Activated T-cell treated with anti-CD3 and anti-CD28 coated beads for 24 hours (primary cell): ENCODE data around the gene SGMS1.
"Not testable (repeated sequence)": the region's sequence is repeated elsewhere in the genome, so short reads cannot be mapped to it uniquely, and the experiment has no call there.

Source experiments
- DNase-seq: peaks from one replicate; pipeline ENCODE4 v3.0.0-alpha.2; 2020; ENCODE audit warnings: low read depth

The SGMS1 gene

GRCh38 chr10:50623663-50624412 lies at the start of gene SGMS1:
Gene SGMS1 (minus strand): TSS chr10:50623956. CDS start chr10:50344114, 279,842 bp downstream.
- peak; percentile 74 for DNase-seq

GRCh38 chr10:50672152-50672551 lies 48.4 kb upstream of the SGMS1 start:
- not testable (repeated sequence) for DNase-seq

DNA sequence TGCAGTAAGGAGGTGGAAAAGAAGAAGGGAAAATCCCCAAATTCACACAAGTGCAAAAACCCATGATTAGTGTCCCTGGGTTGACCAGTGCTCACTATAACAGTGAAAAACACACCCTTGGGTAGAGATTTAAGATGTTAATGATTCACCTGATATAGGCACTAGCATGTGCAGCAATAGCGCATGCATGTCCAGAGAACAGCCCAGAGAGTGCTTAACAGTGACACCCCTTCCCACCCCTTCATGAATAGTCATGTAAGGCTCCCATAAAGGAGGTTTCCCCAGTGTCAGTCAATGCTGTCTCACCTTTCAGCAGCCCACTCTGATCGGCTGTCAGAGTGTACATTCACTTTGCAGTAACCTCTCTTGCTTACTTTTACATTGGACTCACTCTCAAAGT lies 47.9 kb upstream of the SGMS1 start:
- not testable (repeated sequence) for DNase-seq

- DNase-seq: not testable (repeated sequence)
These were observed 46.2 kb upstream of the SGMS1 start for GRCh38 chr10:50669957-50670356.

DNA sequence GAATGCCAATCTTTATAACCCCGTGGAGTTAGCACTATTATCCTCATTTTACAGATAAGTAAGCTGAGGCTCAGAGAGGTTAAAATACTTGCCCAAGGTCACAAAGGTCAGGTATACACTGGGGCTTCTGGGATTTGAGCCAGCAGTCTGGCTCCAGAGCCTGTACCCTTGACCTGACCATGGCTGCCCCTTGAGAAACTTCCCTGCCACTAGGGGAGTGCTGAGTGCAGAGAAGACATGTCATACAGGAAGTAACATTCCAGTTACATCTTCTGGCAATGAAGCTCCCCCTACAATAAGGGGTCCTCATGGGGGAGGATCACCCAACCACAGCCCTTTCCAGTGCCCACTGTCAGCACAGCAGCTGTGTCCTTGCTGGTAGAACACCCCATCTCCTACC lies 43.6 kb upstream of the SGMS1 start:
- DNase-seq: not testable (repeated sequence)

- DNase-seq: not testable (repeated sequence)
These were observed 38.7 kb upstream of the SGMS1 start for GRCh38 chr10:50662420-50662819.

DNA sequence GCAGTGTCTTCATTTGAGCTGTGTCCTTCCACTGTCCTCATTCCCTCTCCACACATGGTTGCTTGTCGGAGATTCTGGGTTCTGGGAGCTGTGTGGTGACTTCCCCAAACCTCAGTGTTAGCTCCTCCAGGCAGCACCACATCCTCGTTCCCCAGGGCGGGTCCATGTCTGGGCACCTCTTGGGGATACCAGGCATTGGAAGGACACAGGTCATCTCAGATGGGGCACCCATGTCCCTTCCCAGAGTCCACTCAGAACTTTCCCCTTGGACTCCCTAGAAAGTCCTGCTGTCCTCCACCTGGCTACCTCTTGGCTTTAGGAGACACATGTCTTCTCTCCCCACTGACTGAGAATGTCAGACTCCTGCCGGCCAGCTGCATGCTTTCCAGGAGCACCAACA lies 37.8 kb upstream of the SGMS1 start:
- not testable (repeated sequence) for DNase-seq

DNA sequence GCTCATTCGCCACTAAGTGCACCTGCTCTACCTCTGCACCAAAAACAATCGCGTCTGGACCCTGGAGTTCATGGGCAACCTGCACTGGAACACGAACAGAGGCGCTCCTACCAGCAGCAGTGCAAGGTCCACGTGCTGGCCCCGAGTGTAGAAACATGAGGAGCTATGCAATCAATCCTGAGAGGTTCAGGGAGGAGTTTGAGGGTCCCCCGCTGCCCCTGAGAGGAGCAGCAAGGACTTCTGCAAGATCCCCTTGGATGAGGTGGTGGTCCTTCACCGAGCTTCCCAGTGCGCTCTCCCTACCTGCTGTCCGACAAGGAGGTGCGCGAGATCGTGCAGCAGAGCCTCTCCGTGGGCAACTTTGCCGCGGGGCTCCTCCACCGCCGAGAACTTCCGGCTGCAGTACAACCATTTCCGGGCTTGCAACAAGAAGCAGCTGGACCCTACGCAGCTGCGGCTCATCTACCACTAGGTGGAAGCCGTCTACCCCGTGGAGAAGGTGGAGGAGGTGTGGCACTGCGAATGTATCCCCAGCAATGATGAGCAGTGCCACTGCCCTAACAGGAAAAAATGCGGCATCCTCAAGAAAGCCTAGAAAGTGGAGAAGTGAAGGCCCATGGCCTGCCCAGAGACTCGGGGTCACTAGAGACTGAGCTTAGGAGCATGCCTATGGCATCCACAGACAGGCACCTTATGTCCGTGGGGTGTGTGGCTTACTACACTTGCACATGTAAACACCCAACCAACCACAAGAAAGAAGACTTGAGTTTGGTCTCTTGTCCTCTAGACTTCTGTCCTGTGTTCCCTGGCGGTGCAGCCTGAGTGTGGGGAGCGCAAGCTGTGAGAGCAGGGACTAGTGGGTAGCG lies 36.3 kb upstream of the SGMS1 start:
- peak; percentile 30 for DNase-seq

GRCh38 chr10:50659016-50659864 lies 35.5 kb upstream of the SGMS1 start:
- DNase-seq: not testable (repeated sequence)

GRCh38 chr10:50658165-50658564 lies 34.4 kb upstream of the SGMS1 start:
- no peak for DNase-seq

DNA sequence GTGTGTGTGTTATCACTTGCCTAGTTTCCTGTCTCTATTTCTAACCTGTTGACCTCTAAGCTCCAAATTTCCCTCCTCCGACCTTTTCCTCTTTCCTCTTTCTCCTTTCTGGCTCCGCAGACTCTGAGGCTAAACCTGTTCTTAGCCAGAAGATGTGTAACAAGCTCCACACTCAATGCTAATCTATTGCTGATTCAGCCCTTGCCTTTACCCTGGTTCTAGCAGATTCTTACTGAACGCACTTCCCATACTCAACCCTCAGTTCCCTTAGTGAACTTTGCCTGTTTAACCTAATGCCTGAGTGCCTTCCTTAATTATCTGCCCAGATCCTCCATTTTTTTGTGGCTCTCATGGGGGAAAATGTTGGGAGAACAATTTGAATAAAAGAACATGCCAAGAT lies 30.0 kb upstream of the SGMS1 start:
- DNase-seq: no peak

DNA sequence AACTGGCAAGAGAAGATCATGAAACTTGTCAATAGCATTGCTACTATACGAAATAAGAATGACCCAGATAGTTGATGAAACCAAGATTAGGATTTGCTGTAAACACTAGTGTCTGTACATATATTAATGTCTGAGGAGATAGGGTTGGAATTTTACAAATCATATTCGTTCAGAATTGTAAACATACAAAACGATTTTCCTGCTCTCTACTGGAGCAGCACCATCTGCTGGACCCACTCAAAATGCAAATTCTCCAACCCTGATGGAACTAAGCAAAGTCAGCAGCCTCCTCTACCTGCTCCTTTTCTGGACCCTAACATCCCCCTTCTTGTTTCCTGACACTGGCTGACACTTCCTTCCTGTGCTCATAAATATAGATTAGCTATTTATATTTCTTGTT lies 29.4 kb upstream of the SGMS1 start:
- no peak for DNase-seq

GRCh38 chr10:50651808-50652207 lies 28.1 kb upstream of the SGMS1 start:
- DNase-seq: no peak

GRCh38 chr10:50650481-50650880 lies 26.7 kb upstream of the SGMS1 start:
- no peak for DNase-seq

GRCh38 chr10:50648935-50649227 lies 25.1 kb upstream of the SGMS1 start:
- DNase-seq: no peak

- no peak for DNase-seq
These were observed 24.6 kb upstream of the SGMS1 start for GRCh38 chr10:50648089-50648934.

GRCh38 chr10:50647350-50647749 lies 23.6 kb upstream of the SGMS1 start:
- not testable (repeated sequence) for DNase-seq

DNA sequence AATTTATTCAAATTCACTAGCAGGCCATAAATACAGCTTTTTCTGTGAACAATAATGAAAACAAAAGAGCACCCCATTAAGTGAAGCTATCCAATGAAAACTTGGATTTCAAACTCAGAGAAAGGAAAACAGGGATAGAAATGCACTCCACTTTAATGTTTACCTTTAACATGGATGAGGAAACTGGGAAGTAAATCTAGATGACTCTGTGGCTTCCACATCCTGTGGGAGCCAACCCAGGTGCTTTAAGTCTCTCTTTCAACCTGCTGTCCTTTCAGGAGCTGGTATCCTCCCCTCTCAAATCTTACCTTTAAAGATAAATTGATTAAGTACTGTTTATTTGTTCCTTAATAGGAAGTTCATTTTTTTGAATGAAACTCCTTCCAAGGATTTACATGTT lies 21.5 kb upstream of the SGMS1 start:
- no peak for DNase-seq

DNA sequence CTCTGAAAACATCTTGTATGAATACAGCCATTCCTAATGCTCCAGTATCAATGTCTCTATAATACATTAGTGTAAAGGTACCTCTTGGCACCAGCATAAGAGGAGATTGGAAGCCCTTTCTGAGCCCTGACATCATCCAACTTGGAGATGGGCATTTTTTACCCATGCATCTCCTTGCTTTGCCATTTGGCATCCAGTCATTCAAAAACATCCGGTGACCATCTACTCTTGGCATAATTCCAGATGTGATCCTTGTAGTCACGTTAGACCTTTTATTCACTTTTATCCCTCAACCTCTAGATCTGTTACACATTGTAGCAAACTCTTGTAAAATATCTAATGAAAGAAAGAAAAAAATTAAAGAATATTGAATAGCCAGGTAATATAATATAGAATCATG lies 17.9 kb upstream of the SGMS1 start:
- no peak for DNase-seq

GRCh38 chr10:50640238-50640637 lies 16.5 kb upstream of the SGMS1 start:
- no peak for DNase-seq
